ENCODE data around the gene DCTPP1.

DNA sequence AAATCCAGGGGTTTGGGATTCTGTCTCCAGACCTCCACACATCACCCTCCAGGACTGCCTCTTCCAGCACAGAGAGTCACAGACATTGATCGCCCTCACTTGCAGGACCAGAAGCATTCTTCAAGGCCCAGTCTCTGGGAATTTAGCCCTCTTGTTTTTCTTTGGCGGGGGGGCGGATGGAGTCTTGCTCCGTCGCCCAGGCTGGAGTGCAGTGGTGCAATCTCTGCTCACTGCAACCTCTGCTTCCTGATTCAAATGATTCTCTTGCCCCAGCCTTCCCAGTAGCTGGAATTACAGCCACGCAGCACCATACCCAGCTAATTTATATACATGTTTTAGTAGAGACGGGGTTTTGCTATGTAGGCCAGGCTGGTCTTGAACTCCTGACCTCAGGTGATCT, 34.2 kb upstream of the DCTPP1 start:
- TF ChIP-seq POLR2A (IDR thresholded peaks at IDR 0.05), result no peak
- no peak for TF ChIP-seq CTCF (IDR thresholded peaks at IDR 0.05)

Data from lower leg skin (tissue), 3 donors.